ENCODE data around the gene FXYD2. TPM values are rescaled to one million over a fixed set of nuclear protein-coding genes. Genes with fewer than 3 reads are reported as not detected.

The FXYD2 gene
- total RNA-seq, 1 donor from 2014 or later: 1.1 TPM

DNA sequence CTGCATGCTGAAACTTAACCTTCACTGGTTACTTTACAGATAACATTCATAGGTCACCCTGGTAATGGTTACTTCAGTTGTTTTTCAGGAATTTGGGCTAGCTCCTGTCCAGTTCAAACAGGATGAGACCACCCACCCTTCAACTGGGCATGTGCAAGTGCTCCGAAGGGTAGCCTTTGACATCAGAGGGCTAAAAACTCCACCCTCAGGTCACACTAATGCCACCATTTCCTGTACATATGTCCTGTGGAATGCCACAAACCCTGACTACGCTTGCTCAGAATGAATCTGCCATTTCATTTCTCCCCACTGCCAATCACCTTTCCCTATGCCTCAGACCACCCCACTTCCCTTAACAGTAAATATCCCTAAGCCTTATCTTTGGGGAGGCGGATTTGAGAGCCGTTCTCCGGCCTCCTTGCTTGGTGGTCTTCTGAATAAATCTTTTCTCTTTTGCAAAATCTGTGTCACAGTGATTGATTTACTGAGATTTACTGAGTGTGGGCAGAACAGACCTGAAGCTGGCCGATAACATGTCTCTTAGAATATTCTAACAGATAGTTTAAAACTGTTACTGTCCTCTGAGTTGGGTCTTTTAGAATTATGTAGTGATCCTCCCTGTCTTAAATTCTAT, 25.4 kb upstream of the FXYD2 start:
- Mint-ChIP-seq H3K36me3 (ENCODE audit: low read depth) (no peaks in the 10 kb centered on the region), H3K27ac (no peak overlapping the region), H3K27me3 (peaks cover 37% of the 10 kb centered on the region), H3K4me3 (no peak overlapping the region), H3K4me1 (peaks cover 8% of the 10 kb centered on the region), H3K9me3 (peaks cover 5% of the 10 kb centered on the region)
- intact Hi-C loops (cut with micrococcal nuclease): loop anchor here (5.0 kb wide), 1 partner anchor 47 kb away; no protein-coding TSS in a partner anchor
- no peak for DNase-seq

DNA sequence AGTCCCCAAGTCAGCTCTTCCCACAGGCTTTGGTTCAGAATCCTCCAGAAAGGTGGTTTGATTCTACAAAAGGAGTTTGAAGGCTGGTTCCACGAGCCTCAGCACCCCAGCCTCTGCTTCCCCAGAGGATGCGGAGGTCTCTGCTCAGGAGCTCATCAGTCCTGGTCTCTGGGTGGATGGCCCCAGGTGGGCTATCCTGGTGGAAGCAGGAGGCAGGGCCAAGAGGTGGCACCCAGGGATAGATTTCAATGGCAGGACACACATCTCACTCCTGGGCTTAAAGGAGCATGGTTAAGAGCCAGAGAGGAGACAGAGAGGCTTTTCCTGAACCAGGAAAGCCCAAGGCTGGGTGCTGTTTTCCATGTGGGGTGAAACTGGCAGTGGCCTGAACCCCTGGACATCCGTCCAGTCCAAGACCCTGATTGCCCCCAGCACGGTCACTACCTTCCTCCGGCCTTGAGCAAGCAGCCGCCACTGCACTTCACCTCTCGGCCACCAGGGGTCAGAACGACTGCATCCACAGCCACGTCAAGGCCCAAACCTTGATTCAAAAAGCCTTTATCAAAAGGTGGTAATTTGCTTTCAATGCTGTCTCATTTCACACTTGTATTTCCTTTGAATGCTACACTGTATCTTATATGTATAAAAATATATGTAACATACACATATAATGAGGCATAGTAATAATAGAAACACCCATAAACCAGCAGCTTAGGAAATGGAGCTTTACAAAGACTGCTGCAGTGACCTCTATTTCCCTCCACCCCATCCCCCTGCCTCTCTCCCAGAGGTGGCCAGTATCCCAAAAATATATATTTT, 19.3 kb upstream of the FXYD2 start:
- no peaks in the 10 kb centered on the region for H3K9me3 Mint-ChIP-seq
- peaks cover 22% of the 10 kb centered on the region for H3K27me3 Mint-ChIP-seq
- H3K36me3 Mint-ChIP-seq (ENCODE audit: low read depth): no peaks in the 10 kb centered on the region
- intact Hi-C loops (cut with micrococcal nuclease): loop anchor here (1.0 to 2.0 kb wide), 3 partner anchors 35 to 209 kb away; no protein-coding TSS in a partner anchor
- H3K4me1 Mint-ChIP-seq: no peaks in the 10 kb centered on the region
- no peak overlapping the region for H3K27ac Mint-ChIP-seq
- H3K4me3 Mint-ChIP-seq: no peak overlapping the region
- peak; percentile 94 for DNase-seq

DNA sequence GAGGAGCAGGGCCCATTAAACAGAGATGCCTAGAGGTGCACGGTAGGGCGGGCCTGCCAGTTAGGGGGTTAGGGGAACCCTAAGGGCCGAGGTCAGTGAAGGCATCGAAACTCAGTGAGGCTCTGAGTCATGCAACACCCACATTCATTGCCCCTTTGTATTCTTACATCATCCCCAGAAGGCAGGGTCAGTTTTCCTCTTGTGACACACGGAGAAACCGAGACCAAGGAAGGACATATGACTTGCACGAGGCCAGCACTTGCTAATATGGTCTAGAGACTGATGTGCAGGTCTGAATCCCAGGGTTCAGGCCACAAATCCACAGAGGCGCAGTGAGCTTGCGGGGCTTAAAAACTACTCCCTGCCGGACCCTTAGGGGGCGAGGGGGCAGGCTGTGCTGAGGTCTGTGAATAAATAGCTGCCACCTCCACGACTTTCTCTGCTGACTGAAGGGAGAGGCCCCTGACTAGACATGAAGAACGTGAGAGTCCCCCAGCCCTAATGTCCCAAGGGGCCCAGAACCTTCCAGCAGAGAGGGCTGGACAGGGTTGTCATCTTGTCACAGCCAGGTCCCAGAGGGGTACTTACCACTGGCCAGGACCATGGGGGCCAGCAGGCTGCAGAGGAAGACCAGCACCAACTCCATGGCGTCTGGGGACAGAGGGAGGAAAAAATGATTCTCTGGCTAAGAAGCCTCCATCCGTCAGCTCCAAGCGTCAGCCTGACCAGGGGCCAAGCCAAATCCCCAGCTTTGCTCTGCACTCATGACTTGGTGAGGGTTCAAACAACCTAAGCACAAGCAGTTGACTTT, 17.8 kb upstream of the FXYD2 start:
- Mint-ChIP-seq H3K9me3 (no peaks in the 10 kb centered on the region), H3K4me1 (no peaks in the 10 kb centered on the region), H3K36me3 (ENCODE audit: low read depth) (no peaks in the 10 kb centered on the region), H3K27ac (peak overlapping the region; percentile 41), H3K27me3 (peaks cover 30% of the 10 kb centered on the region), H3K4me3 (no peak overlapping the region)
- DNase-seq: no peak
- intact Hi-C loops (cut with micrococcal nuclease): no loop called here

DNA sequence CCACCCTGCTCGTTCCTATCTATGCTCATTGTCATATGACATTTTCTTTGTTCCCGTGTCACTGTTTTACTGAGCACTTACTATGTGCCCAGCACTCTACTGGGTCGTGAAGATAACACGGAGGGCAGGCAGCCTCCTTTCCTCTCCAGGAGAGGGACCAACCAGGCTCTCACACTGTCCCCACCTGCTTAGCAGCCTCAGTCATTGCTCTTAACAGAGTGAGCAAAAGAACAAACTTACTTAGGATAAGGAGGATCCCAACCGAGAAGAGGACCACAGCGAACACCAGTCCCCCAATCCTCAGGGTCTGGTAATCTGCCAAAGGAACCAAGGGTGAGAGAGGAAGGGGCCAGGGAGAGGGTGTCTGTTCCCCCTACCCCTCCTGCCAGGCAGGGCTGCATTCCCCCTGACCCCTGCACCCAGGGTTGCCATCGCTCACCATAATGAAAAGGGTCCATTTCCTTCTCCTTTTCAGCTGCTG, 17.0 kb upstream of the FXYD2 start:
- no peaks in the 10 kb centered on the region for H3K36me3 Mint-ChIP-seq (ENCODE audit: low read depth)
- DNase-seq: no peak
- H3K4me3 Mint-ChIP-seq: no peak overlapping the region
- intact Hi-C loops (cut with micrococcal nuclease): no loop called here
- H3K4me1 Mint-ChIP-seq: no peaks in the 10 kb centered on the region
- H3K27ac Mint-ChIP-seq: no peak overlapping the region
- no peaks in the 10 kb centered on the region for H3K9me3 Mint-ChIP-seq
- H3K27me3 Mint-ChIP-seq: peaks cover 31% of the 10 kb centered on the region

DNA sequence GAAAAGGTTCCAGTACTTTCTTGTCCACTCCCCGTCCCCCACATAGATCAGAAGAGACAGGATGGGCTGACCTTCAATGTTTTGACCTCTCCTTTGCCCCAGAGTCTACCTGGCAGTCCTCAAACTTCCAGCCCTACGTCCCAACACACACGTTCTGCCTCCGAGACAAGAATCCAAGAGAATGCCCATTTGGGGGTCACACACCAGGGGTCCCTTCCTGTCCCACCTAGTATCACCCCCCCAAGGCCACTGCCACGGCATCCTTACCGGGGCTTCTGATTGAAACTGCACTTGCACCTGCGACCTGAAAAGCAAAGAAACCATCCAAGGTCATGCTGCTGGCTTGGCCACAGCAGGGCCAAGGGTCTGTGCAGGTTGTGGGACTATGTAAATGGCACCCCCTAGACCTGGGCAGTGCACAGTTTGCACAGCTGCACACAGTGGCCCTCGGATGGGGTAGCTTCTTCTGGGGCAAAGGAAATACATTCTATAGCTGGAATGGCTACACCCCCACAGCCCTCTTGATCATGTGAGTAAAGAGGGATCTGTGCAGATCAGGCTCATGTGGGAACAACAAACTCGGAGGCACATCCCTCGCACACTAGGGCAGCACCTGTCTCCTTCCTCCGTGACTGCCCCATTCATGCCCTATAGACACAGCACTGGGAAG, 16.5 kb upstream of the FXYD2 start:
- intact Hi-C loops (cut with micrococcal nuclease): no loop called here
- H3K27me3 Mint-ChIP-seq: peaks cover 33% of the 10 kb centered on the region
- H3K27ac Mint-ChIP-seq: no peak overlapping the region
- H3K9me3 Mint-ChIP-seq: no peaks in the 10 kb centered on the region
- no peak overlapping the region for H3K4me3 Mint-ChIP-seq
- H3K4me1 Mint-ChIP-seq: no peaks in the 10 kb centered on the region
- DNase-seq: no peak
- no peaks in the 10 kb centered on the region for H3K36me3 Mint-ChIP-seq (ENCODE audit: low read depth)

DNA sequence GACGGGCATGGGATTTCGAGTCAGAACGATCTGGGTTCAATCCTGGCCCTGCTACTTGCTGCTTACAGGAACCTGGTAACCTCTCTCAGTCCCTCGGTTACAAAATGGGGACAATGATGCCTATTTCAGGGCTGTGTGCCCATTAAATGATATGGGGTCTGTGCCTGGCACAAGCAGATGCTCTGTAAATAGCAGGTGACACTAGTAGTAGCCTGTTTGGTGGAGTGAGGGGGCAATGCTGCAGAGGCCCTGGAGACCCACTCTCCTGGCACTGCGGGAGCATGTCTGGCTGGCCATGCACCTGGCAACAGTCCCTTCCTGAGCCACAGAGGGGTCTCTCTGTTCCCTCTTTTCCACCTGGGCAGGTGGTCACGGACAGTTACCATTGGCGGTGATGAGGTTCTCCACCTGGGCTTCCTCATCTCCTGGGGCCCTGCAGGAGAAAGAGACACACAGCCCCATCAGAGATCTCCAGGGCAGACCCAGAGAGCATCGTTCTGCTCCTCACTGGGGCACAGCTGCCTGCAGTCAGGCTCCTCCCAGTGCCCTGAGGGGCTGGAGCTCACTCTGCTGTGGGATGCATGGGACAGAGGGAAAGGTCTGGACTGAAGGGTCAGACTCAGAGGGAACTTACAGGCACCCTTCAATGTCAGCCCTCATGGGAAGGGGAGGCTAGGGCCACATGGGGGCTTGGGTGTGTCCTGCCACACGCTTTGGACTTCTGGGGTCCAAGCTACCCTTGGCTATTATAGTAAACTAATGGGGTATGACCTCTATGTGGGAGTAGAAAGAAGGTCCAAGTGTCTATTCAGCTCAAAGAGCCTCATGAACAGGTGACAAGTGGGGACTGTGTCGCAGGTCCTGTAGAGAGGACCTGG, 15.6 kb upstream of the FXYD2 start:
- H3K36me3 Mint-ChIP-seq (ENCODE audit: low read depth): no peaks in the 10 kb centered on the region
- H3K9me3 Mint-ChIP-seq: no peaks in the 10 kb centered on the region
- peak overlapping the region; percentile 28 for H3K27ac Mint-ChIP-seq
- no peak overlapping the region for H3K4me3 Mint-ChIP-seq
- intact Hi-C loops (cut with micrococcal nuclease): no loop called here
- no peak for DNase-seq
- H3K4me1 Mint-ChIP-seq: no peaks in the 10 kb centered on the region
- peaks cover 28% of the 10 kb centered on the region for H3K27me3 Mint-ChIP-seq

DNA sequence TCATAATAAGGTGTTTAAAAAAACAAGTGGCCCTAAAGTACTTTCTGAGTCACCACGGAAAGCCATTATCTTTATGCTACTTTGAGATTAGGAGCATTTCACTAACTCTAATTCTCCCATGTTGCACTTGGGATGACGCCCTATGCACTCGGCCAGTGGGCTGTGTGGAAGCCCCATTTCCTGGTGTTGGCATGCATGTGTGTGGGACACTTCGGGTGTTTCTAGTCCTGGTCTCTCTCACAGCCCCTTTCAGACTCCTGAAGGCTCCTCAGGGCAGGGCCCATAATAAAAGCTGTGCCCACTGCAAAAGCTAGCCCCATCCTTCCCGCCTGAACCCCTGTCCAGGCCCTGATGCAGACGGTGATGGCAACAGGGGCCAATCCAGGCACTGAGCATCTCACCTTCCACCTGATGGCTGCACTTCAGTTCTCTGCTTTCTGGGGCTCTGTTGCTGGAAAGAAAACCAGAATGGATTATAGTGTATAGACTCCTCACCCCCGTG, 14.9 kb upstream of the FXYD2 start:
- no peaks in the 10 kb centered on the region for H3K36me3 Mint-ChIP-seq (ENCODE audit: low read depth)
- intact Hi-C loops (cut with micrococcal nuclease): no loop called here
- no peak overlapping the region for H3K4me3 Mint-ChIP-seq
- H3K27me3 Mint-ChIP-seq: peaks cover 27% of the 10 kb centered on the region
- H3K27ac Mint-ChIP-seq: no peak overlapping the region
- H3K4me1 Mint-ChIP-seq: no peaks in the 10 kb centered on the region
- no peaks in the 10 kb centered on the region for H3K9me3 Mint-ChIP-seq
- no peak for DNase-seq

DNA sequence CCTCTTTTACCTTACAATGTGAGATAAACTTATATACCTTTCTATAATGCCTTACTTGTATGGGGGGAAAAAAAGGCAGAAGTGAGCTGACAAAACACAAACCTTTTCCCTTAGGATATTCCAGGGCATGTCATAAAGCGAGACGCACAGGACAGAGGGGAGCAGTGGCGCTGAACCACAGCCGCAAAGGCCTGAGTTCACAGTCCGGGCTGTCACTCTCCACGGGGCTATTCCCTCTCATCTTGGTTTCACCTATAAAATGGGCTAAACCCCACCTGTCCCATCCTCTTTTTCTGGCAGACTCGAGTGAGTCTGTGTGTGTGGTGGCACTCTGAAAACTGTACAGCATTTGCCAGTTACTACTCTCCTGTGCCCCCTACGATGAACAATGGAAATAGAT, 14.4 kb upstream of the FXYD2 start:
- intact Hi-C loops (cut with micrococcal nuclease): no loop called here
- no peaks in the 10 kb centered on the region for H3K9me3 Mint-ChIP-seq
- no peaks in the 10 kb centered on the region for H3K4me1 Mint-ChIP-seq
- H3K4me3 Mint-ChIP-seq: no peak overlapping the region
- no peak overlapping the region for H3K27ac Mint-ChIP-seq
- no peak for DNase-seq
- H3K27me3 Mint-ChIP-seq: peaks cover 27% of the 10 kb centered on the region
- H3K36me3 Mint-ChIP-seq (ENCODE audit: low read depth): no peaks in the 10 kb centered on the region

DNA sequence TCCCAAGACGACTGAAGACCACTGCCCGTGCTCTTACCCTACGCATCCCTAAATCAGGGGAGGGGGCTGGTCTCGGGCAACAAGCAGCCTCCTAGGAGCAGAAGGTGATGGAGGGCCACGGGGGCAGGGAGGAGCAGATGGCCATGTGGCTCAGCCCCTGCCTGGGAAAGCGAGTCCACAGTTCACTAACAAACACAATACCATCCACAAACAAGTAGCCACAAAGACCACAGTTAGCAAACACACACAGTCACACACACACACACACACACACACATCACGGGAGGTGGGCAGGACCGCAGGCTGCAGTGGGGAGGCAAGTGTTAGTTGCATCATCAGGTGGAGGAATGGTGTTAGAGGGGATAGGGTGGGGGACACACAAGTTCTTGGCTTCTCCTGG, 13.2 kb upstream of the FXYD2 start:
- DNase-seq: no peak
- Mint-ChIP-seq H3K27me3 (peaks cover 27% of the 10 kb centered on the region), H3K27ac (no peak overlapping the region), H3K9me3 (no peaks in the 10 kb centered on the region), H3K4me1 (no peaks in the 10 kb centered on the region), H3K36me3 (ENCODE audit: low read depth) (no peaks in the 10 kb centered on the region), H3K4me3 (no peak overlapping the region)
- intact Hi-C loops (cut with micrococcal nuclease): no loop called here

DNA sequence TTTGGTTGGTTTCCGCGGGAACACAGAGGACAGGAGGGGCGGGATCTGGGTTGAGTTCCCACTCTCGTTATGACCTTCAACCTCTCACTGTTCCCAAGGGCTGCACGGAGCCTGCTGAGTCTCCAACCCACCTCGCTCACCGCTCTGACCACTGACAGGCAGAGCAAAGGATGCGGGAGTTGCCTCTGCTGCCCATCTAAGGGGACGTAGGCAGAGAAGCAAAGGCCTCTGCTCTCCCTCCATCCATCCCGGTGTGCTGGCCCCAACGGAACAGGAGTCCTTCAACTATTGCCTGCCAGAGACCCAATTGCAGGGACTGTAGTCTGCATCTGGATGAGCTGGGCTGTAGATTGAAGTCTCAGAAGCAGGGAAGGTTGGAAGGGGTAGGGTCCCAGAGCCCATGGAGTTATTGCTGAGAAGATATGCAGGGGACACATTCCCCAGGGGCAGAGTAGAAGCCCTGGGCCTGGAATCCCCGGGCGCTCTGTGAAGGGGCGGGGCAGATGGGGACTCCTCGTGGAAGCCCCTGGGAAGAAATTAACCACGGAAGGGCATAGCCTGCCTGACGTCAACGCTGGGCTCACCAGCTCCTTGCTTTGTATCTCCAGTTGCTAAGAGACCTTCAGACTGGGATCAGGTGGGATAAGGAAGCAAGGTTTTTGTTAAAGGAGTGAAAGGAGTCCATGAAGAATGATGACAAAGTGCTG, 12.7 kb upstream of the FXYD2 start:
- Mint-ChIP-seq H3K27ac (no peak overlapping the region), H3K9me3 (no peaks in the 10 kb centered on the region), H3K36me3 (ENCODE audit: low read depth) (no peaks in the 10 kb centered on the region), H3K27me3 (peaks cover 27% of the 10 kb centered on the region), H3K4me1 (no peaks in the 10 kb centered on the region), H3K4me3 (no peak overlapping the region)
- no peak for DNase-seq
- intact Hi-C loops (cut with micrococcal nuclease): no loop called here

DNA sequence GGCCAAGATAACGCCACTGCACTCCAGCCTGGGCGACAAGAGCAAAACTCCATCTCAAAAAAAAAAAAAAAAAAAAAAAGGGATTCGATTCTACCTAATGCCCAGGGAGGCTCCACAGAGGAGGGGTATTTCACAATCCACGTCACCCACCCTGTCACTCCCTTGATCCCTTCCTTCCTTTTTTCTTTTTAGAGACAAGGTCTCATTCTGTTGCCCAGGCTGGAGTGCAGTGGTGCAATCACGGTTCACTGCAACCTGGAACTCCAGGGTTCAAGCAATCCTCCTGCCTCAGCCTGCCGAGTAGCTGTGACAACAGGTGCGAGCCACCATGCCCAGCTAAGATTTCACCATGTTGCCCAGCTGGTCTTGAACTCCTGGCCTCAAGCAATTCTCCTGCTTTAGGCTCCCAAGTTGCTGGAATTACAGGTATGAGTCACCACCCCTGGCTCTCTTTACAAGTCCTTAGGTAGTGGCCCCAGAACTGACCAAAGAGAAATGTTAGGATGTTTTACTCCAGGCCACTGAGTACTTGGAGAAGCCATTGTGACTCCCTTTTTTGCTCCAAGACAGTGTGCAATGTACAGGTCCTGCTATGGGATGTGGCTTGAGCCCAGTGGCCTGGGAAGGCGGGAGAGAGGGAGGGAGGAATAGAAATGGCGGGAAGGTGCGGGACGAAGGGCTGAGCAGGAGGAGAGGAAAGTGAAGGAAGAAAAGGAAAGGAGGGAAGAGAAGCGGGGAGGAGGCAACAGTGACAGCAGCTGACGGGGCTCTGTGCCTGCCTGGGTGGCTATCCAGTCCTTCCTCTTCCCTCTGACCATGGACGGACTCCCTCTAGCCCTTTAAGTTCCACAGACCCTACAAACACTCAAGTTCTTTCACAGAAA, 11.8 kb upstream of the FXYD2 start:
- Mint-ChIP-seq H3K4me3 (no peak overlapping the region), H3K27ac (no peak overlapping the region)
- DNase-seq: no peak

More for the DNA sequence above, 11.8 kb upstream of the FXYD2 start:
- Mint-ChIP-seq H3K36me3 (ENCODE audit: low read depth) (no peaks in the 10 kb centered on the region), H3K9me3 (no peaks in the 10 kb centered on the region), H3K27me3 (peaks cover 27% of the 10 kb centered on the region), H3K4me1 (peaks cover 2% of the 10 kb centered on the region)
- intact Hi-C loops (cut with micrococcal nuclease): no loop called here
